Adrenal gland (tissue), 5 donors: ENCODE measurements around the gene NARS2.

Experiments used
- CTCF ChIP-seq, 6 experiments: fragments of 450-650 bp in 4 of 6; fragments of 200-600 bp in 2 of 6; sonication (generic) in 1 of 6; IDR thresholded peaks; 1 replicate in 5 of 6; 2 replicates in 1 of 6; pipeline versions ENCODE4 v1.5.1 to v1.8.0; 2016 to 2021; ENCODE audit warnings: antibody characterized with exemption in 6 of 6, mild to moderate bottlenecking in 2 of 6, moderate library complexity in 1 of 6
- POLR2A ChIP-seq, 2 donors: fragments of 450-650 bp; IDR thresholded peaks; one replicate each; pipeline ENCODE4 v1.6.1; 2017; ENCODE audit warnings: antibody characterized with exemption in 2 of 2, mild to moderate bottlenecking in 2 of 2, moderate library complexity in 1 of 2
- donor health status: DM: no; HTN: no; CAD: no.

- TF ChIP-seq CTCF (IDR thresholded peaks at IDR 0.05) (no peak), POLR2A (IDR thresholded peaks at IDR 0.05) (no peak)
Observed at GRCh38 chr11:78392854-78393253, 181.8 kb downstream of the NARS2 start.
